Parathyroid adenoma (tissue), 2 donors: ENCODE measurements around the gene FOXJ1.

ENCODE experiments used
- H2AFZ ChIP-seq: fragments of 300-600 bp; sonication (generic); one replicate; pipeline ENCODE4 v1.7.0; 2017; ENCODE audit warnings: antibody characterized with exemption, mild to moderate bottlenecking
- H3K27ac ChIP-seq: fragments of 300-600 bp; sonication (generic); one replicate; pipeline ENCODE4 v1.7.0; 2017
- H3K27me3 ChIP-seq: fragments of 300-600 bp; sonication (generic); one replicate; pipeline ENCODE4 v1.7.0; 2017; ENCODE audit warnings: low read length; ENCODE audit not compliant: control insufficient read depth, insufficient read depth
- H3K36me3 ChIP-seq: fragments of 300-600 bp; sonication (generic); one replicate; pipeline ENCODE4 v1.7.0; 2017; ENCODE audit warnings: low read length; ENCODE audit not compliant: control insufficient read depth, insufficient read depth
- H3K4me1 ChIP-seq: fragments of 300-600 bp; sonication (generic); one replicate; pipeline ENCODE4 v1.7.0; 2017; ENCODE audit warnings: control low read depth
- H3K4me2 ChIP-seq: fragments of 300-600 bp; sonication (generic); one replicate; pipeline ENCODE4 v1.7.0; 2017; ENCODE audit warnings: low read length
- H3K4me3 ChIP-seq: fragments of 300-600 bp; sonication (generic); one replicate; pipeline ENCODE4 v1.7.0; 2017; ENCODE audit warnings: low read depth, low read length
- H3K79me2 ChIP-seq: fragments of 300-600 bp; sonication (generic); one replicate; pipeline ENCODE4 v1.7.0; 2017; ENCODE audit warnings: control low read depth
- H3K9ac ChIP-seq: fragments of 300-600 bp; sonication (generic); one replicate; pipeline ENCODE4 v1.7.0; 2017; ENCODE audit warnings: mild to moderate bottlenecking
- H3K9me3 ChIP-seq: fragments of 300-600 bp; sonication (generic); one replicate; pipeline ENCODE4 v1.7.0; 2017; ENCODE audit warnings: low read length; ENCODE audit not compliant: control insufficient read depth
- TF ChIP-seq, protein P1 (sequence below): fragments of 300-600 bp; sonication (generic); IDR thresholded peaks from one replicate; pipeline ENCODE4 v1.7.0; 2017; ENCODE audit warnings: antibody characterized with exemption, mild to moderate bottlenecking
- donor health status: primary hyperparathyroidism.

Gene FOXJ1

DNA sequence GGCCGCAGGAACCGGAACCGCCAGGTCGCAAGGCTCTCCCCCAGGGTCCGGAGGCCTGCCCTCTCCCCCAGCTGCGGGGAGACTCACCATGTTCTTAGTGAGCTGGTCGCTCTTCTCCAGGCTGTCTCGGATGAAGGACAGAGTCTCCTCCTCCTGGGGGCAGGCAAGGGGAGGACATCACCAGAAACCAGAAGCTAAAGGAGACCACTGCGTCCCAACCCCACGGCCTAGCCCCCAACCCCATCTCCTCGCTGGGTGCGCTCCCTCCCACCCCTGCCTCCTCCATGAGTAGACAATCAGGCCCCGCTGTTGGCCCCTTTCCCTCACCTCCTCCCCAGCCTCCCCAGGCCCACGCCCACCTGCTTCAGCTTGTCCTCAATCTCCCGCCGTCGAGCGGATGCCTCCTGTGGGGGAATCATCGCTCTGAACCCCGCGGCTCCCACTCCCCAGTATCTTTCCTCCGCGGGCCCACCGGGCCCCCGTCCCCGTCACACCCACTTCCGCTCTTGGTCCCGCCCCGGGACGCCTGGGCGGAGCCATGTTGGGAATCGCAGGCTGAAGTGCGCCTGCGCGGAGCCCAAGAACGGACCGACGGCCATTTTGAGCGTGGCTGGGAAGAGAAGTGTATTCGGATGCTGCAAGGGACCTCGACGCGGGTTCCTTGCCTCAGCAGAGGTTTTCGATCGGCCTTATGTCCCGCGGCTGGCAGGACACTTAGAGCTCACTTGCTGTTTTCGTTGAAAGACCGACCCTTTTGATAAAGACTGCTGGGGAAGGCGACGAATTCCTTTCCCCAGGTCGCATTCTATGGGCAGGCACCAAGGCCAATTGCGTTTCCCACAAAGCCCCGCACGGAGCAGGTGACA is 37.5 kb downstream of the FOXJ1 start, which contains the start of gene EXOC7:
TSS of gene EXOC7 (minus strand) at position 514 of the 866 bp plus-strand sequence. CDS start at position 419, 95 bp downstream.
- peak within 1 kb of the TSS; percentile 88 for H3K4me2 ChIP-seq
- H3K9me3 ChIP-seq: no peaks in the 10 kb centered on the region
- TF ChIP-seq, protein P1, sequence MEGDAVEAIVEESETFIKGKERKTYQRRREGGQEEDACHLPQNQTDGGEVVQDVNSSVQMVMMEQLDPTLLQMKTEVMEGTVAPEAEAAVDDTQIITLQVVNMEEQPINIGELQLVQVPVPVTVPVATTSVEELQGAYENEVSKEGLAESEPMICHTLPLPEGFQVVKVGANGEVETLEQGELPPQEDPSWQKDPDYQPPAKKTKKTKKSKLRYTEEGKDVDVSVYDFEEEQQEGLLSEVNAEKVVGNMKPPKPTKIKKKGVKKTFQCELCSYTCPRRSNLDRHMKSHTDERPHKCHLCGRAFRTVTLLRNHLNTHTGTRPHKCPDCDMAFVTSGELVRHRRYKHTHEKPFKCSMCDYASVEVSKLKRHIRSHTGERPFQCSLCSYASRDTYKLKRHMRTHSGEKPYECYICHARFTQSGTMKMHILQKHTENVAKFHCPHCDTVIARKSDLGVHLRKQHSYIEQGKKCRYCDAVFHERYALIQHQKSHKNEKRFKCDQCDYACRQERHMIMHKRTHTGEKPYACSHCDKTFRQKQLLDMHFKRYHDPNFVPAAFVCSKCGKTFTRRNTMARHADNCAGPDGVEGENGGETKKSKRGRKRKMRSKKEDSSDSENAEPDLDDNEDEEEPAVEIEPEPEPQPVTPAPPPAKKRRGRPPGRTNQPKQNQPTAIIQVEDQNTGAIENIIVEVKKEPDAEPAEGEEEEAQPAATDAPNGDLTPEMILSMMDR: no peak
- H3K9ac ChIP-seq: peak within 1 kb of the TSS; percentile 82
- H3K4me1 ChIP-seq: no peaks in the 10 kb centered on the region
- peaks cover 9% of the 10 kb centered on the region for H3K79me2 ChIP-seq
- H3K4me3 ChIP-seq: peak within 1 kb of the TSS; percentile 96
- H3K27me3 ChIP-seq: no peaks in the 10 kb centered on the region
- H3K36me3 ChIP-seq: no peaks in the 10 kb centered on the region
- H3K27ac ChIP-seq: peak within 1 kb of the TSS; percentile 71
- H2AFZ ChIP-seq: peak within 1 kb of the TSS; percentile 90

DNA sequence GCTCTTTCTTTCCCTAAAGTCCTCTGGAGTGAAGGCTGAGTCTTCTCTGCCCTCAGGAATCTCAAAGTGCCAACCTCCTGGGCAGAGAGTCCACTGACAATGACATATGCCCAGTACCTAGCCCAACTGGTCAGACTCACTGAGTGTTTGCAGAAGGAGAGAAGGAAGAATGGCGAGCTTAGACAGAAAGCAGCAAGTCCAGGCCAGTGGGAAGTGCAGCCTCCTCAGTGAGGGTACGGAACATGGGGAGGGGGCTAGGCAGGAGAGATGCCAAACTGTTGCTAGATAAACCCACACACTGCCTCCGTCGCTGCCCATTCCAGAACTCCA is 38.1 kb downstream of the FOXJ1 start:
- Histone ChIP-seq H3K27ac (peak overlapping the region; percentile 71), H3K9me3 (no peaks in the 10 kb centered on the region), H3K4me2 (peak overlapping the region; percentile 88), H3K4me1 (no peaks in the 10 kb centered on the region), H2AFZ (peak overlapping the region; percentile 90), H3K4me3 (peak overlapping the region; percentile 96), H3K9ac (peak overlapping the region; percentile 82), H3K27me3 (no peaks in the 10 kb centered on the region), H3K36me3 (no peaks in the 10 kb centered on the region), H3K79me2 (peaks cover 9% of the 10 kb centered on the region)
- TF ChIP-seq, protein P1: no peak

DNA sequence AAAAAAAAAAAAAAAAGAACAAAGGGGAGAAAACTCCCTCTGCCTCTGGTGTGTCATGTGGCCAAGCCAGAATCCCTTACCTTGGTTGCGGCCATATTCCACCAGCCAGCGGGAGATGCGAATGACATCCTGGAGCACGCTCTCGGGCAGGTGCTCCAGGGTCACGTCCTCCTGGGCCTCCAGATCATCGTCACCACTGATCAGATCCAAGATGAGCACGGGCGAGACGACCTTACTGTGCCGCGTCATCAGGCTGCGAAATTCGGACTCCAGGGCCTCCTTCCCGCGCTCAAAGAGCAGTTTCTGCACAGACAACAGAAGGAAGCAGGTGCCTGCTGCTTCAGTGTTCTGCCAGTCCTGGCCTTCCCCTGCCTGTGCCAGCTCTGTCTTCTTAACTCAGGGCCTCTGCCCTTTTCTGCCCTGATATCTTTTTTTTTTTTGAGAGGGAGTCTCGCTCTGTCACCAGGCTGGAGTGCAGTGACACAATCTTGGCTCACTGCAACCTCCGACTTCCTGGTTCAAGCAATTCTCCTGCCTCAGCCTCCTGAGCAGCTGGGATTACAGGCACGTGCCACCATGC is 43.2 kb downstream of the FOXJ1 start:
- Histone ChIP-seq H3K9me3 (no peaks in the 10 kb centered on the region), H3K4me2 (no peak overlapping the region), H3K36me3 (no peaks in the 10 kb centered on the region), H3K4me3 (no peak overlapping the region), H3K79me2 (peaks cover 5% of the 10 kb centered on the region), H2AFZ (no peak overlapping the region), H3K27me3 (no peaks in the 10 kb centered on the region), H3K4me1 (no peaks in the 10 kb centered on the region), H3K9ac (no peak overlapping the region), H3K27ac (no peak overlapping the region)
- TF ChIP-seq, protein P1: no peak

DNA sequence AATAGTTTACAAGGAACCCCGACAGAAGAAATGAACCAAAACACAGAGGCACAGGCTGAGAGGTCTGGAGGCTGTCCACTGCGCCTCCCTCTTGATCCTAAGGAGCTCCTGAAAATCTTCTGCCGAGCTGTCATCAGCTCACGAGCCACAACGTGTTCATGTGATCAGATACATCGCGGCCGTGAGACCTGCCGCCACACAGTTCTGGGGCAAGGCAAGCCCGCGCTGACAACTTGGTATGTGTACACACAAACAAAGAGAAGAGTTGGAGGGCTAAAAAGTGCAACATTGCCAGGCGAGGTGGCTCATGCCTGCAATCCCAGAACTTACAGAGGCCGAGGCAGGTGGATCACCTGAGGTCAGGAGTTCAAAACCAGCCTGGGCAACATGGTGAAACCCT is 45.1 kb downstream of the FOXJ1 start:
- Histone ChIP-seq H2AFZ (no peak overlapping the region), H3K9ac (no peak overlapping the region), H3K27me3 (no peaks in the 10 kb centered on the region), H3K79me2 (no peaks in the 10 kb centered on the region), H3K4me3 (no peak overlapping the region), H3K9me3 (no peaks in the 10 kb centered on the region), H3K36me3 (no peaks in the 10 kb centered on the region), H3K4me2 (no peak overlapping the region), H3K27ac (no peak overlapping the region), H3K4me1 (no peaks in the 10 kb centered on the region)
- TF ChIP-seq, protein P1: no peak
